Measurements from ENCODE around the gene FAM168A. TPM values are rescaled to one million over a fixed set of nuclear protein-coding genes. Genes with fewer than 3 reads are reported as not detected.

The FAM168A gene
- polyA plus RNA-seq, 2 of the 4 experiments (the other 2 are of a cell fraction): 15.3 to 19.2 TPM

GRCh38 chr11:73412308-73412707 is 185.6 kb downstream of the FAM168A start:
- WGBS (ENCODE audit: missing lambda C conversion rate): 62% methylated on average over 3 of the region's 3 CpGs
- no peak for ATAC-seq
- TF ChIP-seq PHF8 (IDR thresholded peaks at IDR 0.05; ENCODE audit: borderline replicate concordance, low read depth) (no peak), TFCP2L1 (CRISPR knock-in tag; IDR thresholded peaks at IDR 0.05) (no peak), SREBF2 (IDR thresholded peaks at IDR 0.05) (no peak), CHD2 (IDR thresholded peaks at IDR 0.05; ENCODE audit: low read length, partially characterized antibody) (no peak)
- no peaks in the 10 kb centered on the region for H3K9me3 ChIP-seq
- ChIA-PET CTCF (interaction anchor here (1.1 to 2.4 kb wide), 3 partner anchors 11 to 19 kb away, joined by 3 to 6 read pairs (median 4); no protein-coding TSS in a partner anchor), POLR2A (no interaction called here)
- no peak overlapping the region for H3K4me3 ChIP-seq
- H3K4me2 ChIP-seq: no peak overlapping the region
- H3K27ac ChIP-seq: no peak overlapping the region
- FAIRE-seq: no peak
- DNase-seq (ENCODE audit: low read depth in 1 of 2, low spot score in 1 of 2): no peak
- no peaks in the 10 kb centered on the region for H3K4me1 ChIP-seq

- no peak for DNase-seq (ENCODE audit: low read depth in 1 of 2, low spot score in 1 of 2)
- Histone ChIP-seq H3K27ac (no peak overlapping the region), H3K4me1 (no peaks in the 10 kb centered on the region), H3K4me3 (no peak overlapping the region), H3K9me3 (no peaks in the 10 kb centered on the region), H3K4me2 (no peak overlapping the region)
- WGBS (ENCODE audit: missing lambda C conversion rate): 94% methylated on average over 2 of the region's 2 CpGs
- no peak for FAIRE-seq
- ChIA-PET POLR2A (no interaction called here), CTCF (interaction anchor here (1.2 to 2.4 kb wide), 4 partner anchors 12 to 250 kb away, joined by 4 to 8 read pairs (median 5); no protein-coding TSS in a partner anchor)
- peak in 1 of 2 experiments; percentile 32; a peak in 2 of 6 replicates for ATAC-seq
- no peak for TF ChIP-seq POLR2AphosphoS2 (conservative IDR thresholded peaks at IDR 0.05; ENCODE audit: low read length)
These were observed 186.9 kb downstream of the FAM168A start for GRCh38 chr11:73411031-73411430.

GRCh38 chr11:73410627-73411026 is 187.3 kb downstream of the FAM168A start:
- ATAC-seq (no peak), DNase-seq (ENCODE audit: low read depth in 1 of 2, low spot score in 1 of 2) (no peak), FAIRE-seq (no peak)
- Histone ChIP-seq H3K4me3 (no peak overlapping the region), H3K27ac (no peak overlapping the region), H3K4me2 (no peak overlapping the region), H3K4me1 (no peaks in the 10 kb centered on the region), H3K9me3 (no peaks in the 10 kb centered on the region)
- CTCF ChIA-PET: interaction anchor here (0.8 to 2.4 kb wide), 5 partner anchors 13 to 250 kb away, joined by 3 to 8 read pairs (median 4); no protein-coding TSS in a partner anchor
- 64% methylated on average over 1 of the region's 1 CpG for WGBS (ENCODE audit: missing lambda C conversion rate)
- no peak for TF ChIP-seq POLR2AphosphoS2 (conservative IDR thresholded peaks at IDR 0.05; ENCODE audit: low read length)
- no peak for TF ChIP-seq PHF8 (IDR thresholded peaks at IDR 0.05; ENCODE audit: borderline replicate concordance, low read depth)
- no peak for TF ChIP-seq CBX2 (IDR thresholded peaks at IDR 0.05; ENCODE audit: borderline replicate concordance, low read depth)
- TF ChIP-seq PBX3 (IDR thresholded peaks at IDR 0.05): no peak
- TF ChIP-seq FOXS1 (CRISPR knock-in tag; IDR thresholded peaks at IDR 0.05): no peak
- TF ChIP-seq MAFK (IDR thresholded peaks at IDR 0.05; ENCODE audit: partially characterized antibody): no peak
- no peak for TF ChIP-seq TP53 (CRISPR knock-in tag; IDR thresholded peaks at IDR 0.05)
- no peak for TF ChIP-seq MAX (IDR thresholded peaks at IDR 0.05)
- TF ChIP-seq ESRRA (IDR thresholded peaks at IDR 0.05; ENCODE audit: borderline replicate concordance, low read length): no peak
- TF ChIP-seq EP300 (IDR thresholded peaks at IDR 0.05): no peak
- POLR2A ChIA-PET: no interaction called here

- FAIRE-seq: no peak
- CTCF ChIA-PET: interaction anchor here (1.4 kb wide), 1 partner anchor 15 kb away, joined by 4 read pairs; no protein-coding TSS in a partner anchor
- Histone ChIP-seq H3K4me3 (no peak overlapping the region), H3K27ac (no peak overlapping the region), H3K4me2 (no peak overlapping the region), H3K9me3 (no peaks in the 10 kb centered on the region), H3K4me1 (no peaks in the 10 kb centered on the region)
- 92% methylated on average over 8 of the region's 8 CpGs for WGBS (ENCODE audit: missing lambda C conversion rate)
- no peak for ATAC-seq
- POLR2A ChIA-PET: no interaction called here
- no peak for DNase-seq (ENCODE audit: low read depth in 1 of 2, low spot score in 1 of 2)
- TF ChIP-seq CHD2 (IDR thresholded peaks at IDR 0.05; ENCODE audit: low read length, partially characterized antibody): no peak
- no peak for TF ChIP-seq MAX (IDR thresholded peaks at IDR 0.05)
- TF ChIP-seq TFCP2L1 (CRISPR knock-in tag; IDR thresholded peaks at IDR 0.05): no peak
- TF ChIP-seq MAZ (IDR thresholded peaks at IDR 0.05; ENCODE audit: borderline replicate concordance, low read depth, low read length): no peak
- TF ChIP-seq MAFK (IDR thresholded peaks at IDR 0.05; ENCODE audit: partially characterized antibody): no peak
- TF ChIP-seq BHLHE40 (IDR thresholded peaks at IDR 0.05; ENCODE audit: low read depth, low read length): no peak
- TF ChIP-seq HEYL (CRISPR knock-in tag; IDR thresholded peaks at IDR 0.05): no peak
- TF ChIP-seq HOXA7 (CRISPR knock-in tag; IDR thresholded peaks at IDR 0.05): no peak
- TF ChIP-seq USF2 (IDR thresholded peaks at IDR 0.05): no peak
- TF ChIP-seq ELK1 (IDR thresholded peaks at IDR 0.05; ENCODE audit: low read depth, low read length): no peak
- TF ChIP-seq REST (IDR thresholded peaks at IDR 0.05): no peak
- TF ChIP-seq CHD4 (IDR thresholded peaks at IDR 0.05; ENCODE audit: borderline replicate concordance): no peak
- no peak for TF ChIP-seq HDAC2 (IDR thresholded peaks at IDR 0.05)
- TF ChIP-seq EHMT2 (IDR thresholded peaks at IDR 0.05; ENCODE audit: low read depth): no peak
- no peak for TF ChIP-seq PHF8 (IDR thresholded peaks at IDR 0.05; ENCODE audit: borderline replicate concordance, low read depth)
These were observed 188.5 kb downstream of the FAM168A start for GRCh38 chr11:73409431-73409830.

Data from A549 (cell line).